ENCODE results near the gene CYSLTR2. TPM values are rescaled to one million over a fixed set of nuclear protein-coding genes. Genes with fewer than 3 reads are reported as not detected.

CYSLTR2 gene
- total RNA-seq, 1 experiment from 2014 or later = not detected

DNA sequence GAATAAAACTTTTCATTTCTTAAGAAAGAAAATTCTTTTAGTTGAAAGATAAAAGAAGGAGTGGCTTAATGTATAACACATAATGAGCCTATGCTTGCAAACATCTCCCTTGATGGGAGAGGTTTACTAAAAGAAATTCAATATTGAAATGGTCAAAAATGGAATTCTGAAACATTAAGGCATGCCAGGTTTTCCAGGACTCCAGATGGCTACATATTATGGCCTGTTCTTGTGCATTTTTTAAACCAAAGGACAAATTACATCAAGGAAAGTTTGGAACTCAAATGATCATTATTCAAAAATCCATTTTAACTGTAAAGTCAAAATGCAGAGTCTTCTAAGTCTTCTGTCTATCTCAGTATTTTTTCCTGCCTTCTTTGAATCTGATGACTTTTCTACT lies 19.1 kb upstream of the CYSLTR2 start:
- no peak for ATAC-seq
- Histone ChIP-seq H3K4me1 (ENCODE audit: control insufficient read depth, insufficient read depth, low read length) (no peaks in the 10 kb centered on the region), H3K9me3 (ENCODE audit: control insufficient read depth, insufficient read depth, low read depth, low read length) (peaks cover 3% of the 10 kb centered on the region; the same call in 1 of the 2 replicates), H3K36me3 (ENCODE audit: control insufficient read depth, insufficient read depth, low read length) (no peaks in the 10 kb centered on the region), H3K27ac (ENCODE audit: low read length) (no peak overlapping the region), H3K27me3 (ENCODE audit: control insufficient read depth, insufficient read depth, low read length) (no peaks in the 10 kb centered on the region), H3K4me3 (ENCODE audit: low read depth in 2 of 2, low read length in 2 of 2) (no peak overlapping the region)
- no peak for DNase-seq (ENCODE audit: low read depth, low spot score)
- TF ChIP-seq POLR2AphosphoS5 (IDR thresholded peaks at IDR 0.05; ENCODE audit: low read depth, low read length) (no peak), TCF7L2 (IDR thresholded peaks at IDR 0.05; ENCODE audit: low read depth, low read length) (no peak), SIN3A (IDR thresholded peaks at IDR 0.05; ENCODE audit: borderline replicate concordance, insufficient read depth, low read depth, low read length) (no peak)
- TF ChIP-seq, protein P1, sequence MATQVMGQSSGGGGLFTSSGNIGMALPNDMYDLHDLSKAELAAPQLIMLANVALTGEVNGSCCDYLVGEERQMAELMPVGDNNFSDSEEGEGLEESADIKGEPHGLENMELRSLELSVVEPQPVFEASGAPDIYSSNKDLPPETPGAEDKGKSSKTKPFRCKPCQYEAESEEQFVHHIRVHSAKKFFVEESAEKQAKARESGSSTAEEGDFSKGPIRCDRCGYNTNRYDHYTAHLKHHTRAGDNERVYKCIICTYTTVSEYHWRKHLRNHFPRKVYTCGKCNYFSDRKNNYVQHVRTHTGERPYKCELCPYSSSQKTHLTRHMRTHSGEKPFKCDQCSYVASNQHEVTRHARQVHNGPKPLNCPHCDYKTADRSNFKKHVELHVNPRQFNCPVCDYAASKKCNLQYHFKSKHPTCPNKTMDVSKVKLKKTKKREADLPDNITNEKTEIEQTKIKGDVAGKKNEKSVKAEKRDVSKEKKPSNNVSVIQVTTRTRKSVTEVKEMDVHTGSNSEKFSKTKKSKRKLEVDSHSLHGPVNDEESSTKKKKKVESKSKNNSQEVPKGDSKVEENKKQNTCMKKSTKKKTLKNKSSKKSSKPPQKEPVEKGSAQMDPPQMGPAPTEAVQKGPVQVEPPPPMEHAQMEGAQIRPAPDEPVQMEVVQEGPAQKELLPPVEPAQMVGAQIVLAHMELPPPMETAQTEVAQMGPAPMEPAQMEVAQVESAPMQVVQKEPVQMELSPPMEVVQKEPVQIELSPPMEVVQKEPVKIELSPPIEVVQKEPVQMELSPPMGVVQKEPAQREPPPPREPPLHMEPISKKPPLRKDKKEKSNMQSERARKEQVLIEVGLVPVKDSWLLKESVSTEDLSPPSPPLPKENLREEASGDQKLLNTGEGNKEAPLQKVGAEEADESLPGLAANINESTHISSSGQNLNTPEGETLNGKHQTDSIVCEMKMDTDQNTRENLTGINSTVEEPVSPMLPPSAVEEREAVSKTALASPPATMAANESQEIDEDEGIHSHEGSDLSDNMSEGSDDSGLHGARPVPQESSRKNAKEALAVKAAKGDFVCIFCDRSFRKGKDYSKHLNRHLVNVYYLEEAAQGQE (IDR thresholded peaks at IDR 0.05; ENCODE audit: insufficient read depth in 1 of 2, low read depth in 2 of 2, low read length in 1 of 2) = no peak
- TF ChIP-seq, protein P2, sequence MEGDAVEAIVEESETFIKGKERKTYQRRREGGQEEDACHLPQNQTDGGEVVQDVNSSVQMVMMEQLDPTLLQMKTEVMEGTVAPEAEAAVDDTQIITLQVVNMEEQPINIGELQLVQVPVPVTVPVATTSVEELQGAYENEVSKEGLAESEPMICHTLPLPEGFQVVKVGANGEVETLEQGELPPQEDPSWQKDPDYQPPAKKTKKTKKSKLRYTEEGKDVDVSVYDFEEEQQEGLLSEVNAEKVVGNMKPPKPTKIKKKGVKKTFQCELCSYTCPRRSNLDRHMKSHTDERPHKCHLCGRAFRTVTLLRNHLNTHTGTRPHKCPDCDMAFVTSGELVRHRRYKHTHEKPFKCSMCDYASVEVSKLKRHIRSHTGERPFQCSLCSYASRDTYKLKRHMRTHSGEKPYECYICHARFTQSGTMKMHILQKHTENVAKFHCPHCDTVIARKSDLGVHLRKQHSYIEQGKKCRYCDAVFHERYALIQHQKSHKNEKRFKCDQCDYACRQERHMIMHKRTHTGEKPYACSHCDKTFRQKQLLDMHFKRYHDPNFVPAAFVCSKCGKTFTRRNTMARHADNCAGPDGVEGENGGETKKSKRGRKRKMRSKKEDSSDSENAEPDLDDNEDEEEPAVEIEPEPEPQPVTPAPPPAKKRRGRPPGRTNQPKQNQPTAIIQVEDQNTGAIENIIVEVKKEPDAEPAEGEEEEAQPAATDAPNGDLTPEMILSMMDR (IDR thresholded peaks at IDR 0.05) = no peak
- intact Hi-C loops (cut with micrococcal nuclease; ENCODE audit: unreplicated experiment) = no loop called here
- no TSS peak for BruUV-seq (replicated peaks)
- ChIA-PET POLR2A (no interaction called here), CTCF (no interaction called here)
- in situ Hi-C loops (cut with HindIII; ENCODE audit: low pct_unique_long_range_greater_than_20kb, low sequenced_read_pairs) = no loop called here

DNA sequence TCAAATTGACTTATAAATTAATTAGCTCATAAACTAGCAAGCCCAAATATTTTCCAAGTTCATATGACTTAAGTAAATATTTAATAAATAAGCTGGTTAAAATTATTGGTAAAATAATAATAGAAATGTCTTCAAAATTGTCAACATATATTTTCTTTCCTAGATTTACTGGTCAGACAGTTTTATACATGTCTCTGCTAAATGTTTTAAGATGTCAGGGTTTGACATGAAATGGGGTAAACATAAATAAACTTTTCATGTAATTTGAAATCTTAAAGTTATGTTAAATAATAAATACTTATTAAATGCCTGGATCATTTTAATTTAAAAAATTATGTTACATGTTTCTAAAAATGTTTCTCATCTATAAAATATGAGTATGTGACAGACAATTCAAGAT lies 18.3 kb upstream of the CYSLTR2 start:
- Histone ChIP-seq H3K36me3 (ENCODE audit: control insufficient read depth, insufficient read depth, low read length) (no peaks in the 10 kb centered on the region), H3K4me3 (ENCODE audit: low read depth in 2 of 2, low read length in 2 of 2) (no peak overlapping the region), H3K9me3 (ENCODE audit: control insufficient read depth, insufficient read depth, low read depth, low read length) (peaks cover 3% of the 10 kb centered on the region; the same call in 1 of the 2 replicates), H3K27me3 (ENCODE audit: control insufficient read depth, insufficient read depth, low read length) (no peaks in the 10 kb centered on the region), H3K27ac (ENCODE audit: low read length) (no peak overlapping the region), H3K4me1 (ENCODE audit: control insufficient read depth, insufficient read depth, low read length) (no peaks in the 10 kb centered on the region)
- intact Hi-C loops (cut with micrococcal nuclease; ENCODE audit: unreplicated experiment) (no loop called here), in situ Hi-C loops (cut with HindIII; ENCODE audit: low pct_unique_long_range_greater_than_20kb, low sequenced_read_pairs) (no loop called here)
- DNase-seq (ENCODE audit: low read depth, low spot score) (no peak), ATAC-seq (no peak)
- BruUV-seq (replicated peaks) = no TSS peak
- POLR2A ChIA-PET = no interaction called here
- TF ChIP-seq POLR2AphosphoS5 (IDR thresholded peaks at IDR 0.05; ENCODE audit: low read depth, low read length) (no peak), TCF7L2 (IDR thresholded peaks at IDR 0.05; ENCODE audit: low read depth, low read length) (no peak), SIN3A (IDR thresholded peaks at IDR 0.05; ENCODE audit: borderline replicate concordance, insufficient read depth, low read depth, low read length) (no peak)
- TF ChIP-seq, protein P1 (IDR thresholded peaks at IDR 0.05; ENCODE audit: insufficient read depth in 1 of 2, low read depth in 2 of 2, low read length in 1 of 2) = no peak
- TF ChIP-seq, protein P2 (IDR thresholded peaks at IDR 0.05) = no peak
- CTCF ChIA-PET = no interaction called here
